Measurements from ENCODE around the gene ZDHHC12. TPM values are rescaled to one million over a fixed set of nuclear protein-coding genes. Genes with fewer than 3 reads are reported as not detected.

Gene ZDHHC12
- total and polyA plus RNA-seq, 12 donors, result 1.6 to 97.4 (median 29.0) TPM

- Histone ChIP-seq H3K36me3 (replicated peaks in 1 of 2) (no peaks in the 10 kb centered on the region), H3K27ac (no peak overlapping the region), H3K4me1 (replicated peaks in 1 of 2) (peaks cover 0 to 10% of the 10 kb centered on the region in 2 donors), H3K4me3 (no peak overlapping the region), H3K9me3 (replicated peaks in 1 of 3) (no peaks in the 10 kb centered on the region), H3K27me3 (no peaks in the 10 kb centered on the region)
- no peak for TF ChIP-seq CTCF (IDR thresholded peaks at IDR 0.05)
- TF ChIP-seq POLR2A (IDR thresholded peaks at IDR 0.05), result no peak
- intact Hi-C loops (cut with DNase I), result no loop called here
- DNase-seq, result no peak
- 81 to 87% (median 83%) methylated on average over 4 to 6 of the region's 6 CpGs; no CpG with 5 or more reads in 1 of the 4 donors for WGBS, 4 donors
These were observed 40.4 kb upstream of the ZDHHC12 start for GRCh38 chr9:128764361-128764760.

- Histone ChIP-seq H3K4me1 (replicated peaks in 1 of 2) (peaks cover 0 to 5% of the 10 kb centered on the region in 2 donors), H3K4me3 (no peak overlapping the region), H3K27ac (peak overlapping the region in 1 of 5 donors; percentile 10), H3K9me3 (replicated peaks in 1 of 3) (no peaks in the 10 kb centered on the region), H3K36me3 (replicated peaks in 1 of 2) (no peaks in the 10 kb centered on the region), H3K27me3 (no peaks in the 10 kb centered on the region)
- intact Hi-C loops (cut with DNase I), result no loop called here
- DNase-seq, result no peak
- TF ChIP-seq POLR2A (IDR thresholded peaks at IDR 0.05), result no peak
- no peak for TF ChIP-seq CTCF (IDR thresholded peaks at IDR 0.05)
- WGBS, 4 donors, result 67 to 74% (median 71%) methylated on average over 9 of the region's 9 CpGs
These were observed 38.9 kb upstream of the ZDHHC12 start for GRCh38 chr9:128762671-128763449.

GRCh38 chr9:128757602-128758001 is 33.7 kb upstream of the ZDHHC12 start:
- 87 to 94% (median 90%) methylated on average over 6 of the region's 6 CpGs for WGBS, 4 donors
- DNase-seq, result no peak
- intact Hi-C loops (cut with DNase I), result no loop called here
- TF ChIP-seq POLR2A (IDR thresholded peaks at IDR 0.05) (no peak), CTCF (IDR thresholded peaks at IDR 0.05) (no peak)
- no peaks in the 10 kb centered on the region for H3K4me1 ChIP-seq (replicated peaks in 1 of 2)
- no peak overlapping the region for H3K27ac ChIP-seq
- peaks cover 0 to 16% of the 10 kb centered on the region in 2 donors for H3K36me3 ChIP-seq (replicated peaks in 1 of 2)
- H3K9me3 ChIP-seq (replicated peaks in 1 of 3), result no peaks in the 10 kb centered on the region
- no peaks in the 10 kb centered on the region for H3K27me3 ChIP-seq
- no peak overlapping the region for H3K4me3 ChIP-seq

- peaks cover 0 to 41% of the 10 kb centered on the region in 2 donors for H3K36me3 ChIP-seq (replicated peaks in 1 of 2)
- no peaks in the 10 kb centered on the region for H3K27me3 ChIP-seq
- no peak overlapping the region for H3K27ac ChIP-seq
- TF ChIP-seq POLR2A (IDR thresholded peaks at IDR 0.05), result no peak
- TF ChIP-seq CTCF (IDR thresholded peaks at IDR 0.05), result no peak
- WGBS, 4 donors, result 92 to 99% (median 95%) methylated on average over 9 to 16 of the region's 16 CpGs
- H3K9me3 ChIP-seq (replicated peaks in 1 of 3), result no peaks in the 10 kb centered on the region
- intact Hi-C loops (cut with DNase I), result no loop called here
- no peaks in the 10 kb centered on the region for H3K4me1 ChIP-seq (replicated peaks in 1 of 2)
- no peak for DNase-seq
- no peak overlapping the region for H3K4me3 ChIP-seq
These were observed 29.7 kb upstream of the ZDHHC12 start for GRCh38 chr9:128753627-128754026.

All from adrenal gland (tissue), 12 donors.